NK-92 (cell line): ENCODE measurements around the gene YIF1A.
"Not testable (repeated sequence)": the region's sequence is repeated elsewhere in the genome, so short reads cannot be mapped to it uniquely, and the experiment has no call there.

Experiments used
- DNase-seq: peaks from one replicate; lab custom pipeline; 2025; ENCODE audit not compliant: unreplicated experiment; lab: John Stamatoyannopoulos, UW

Gene YIF1A

DNA sequence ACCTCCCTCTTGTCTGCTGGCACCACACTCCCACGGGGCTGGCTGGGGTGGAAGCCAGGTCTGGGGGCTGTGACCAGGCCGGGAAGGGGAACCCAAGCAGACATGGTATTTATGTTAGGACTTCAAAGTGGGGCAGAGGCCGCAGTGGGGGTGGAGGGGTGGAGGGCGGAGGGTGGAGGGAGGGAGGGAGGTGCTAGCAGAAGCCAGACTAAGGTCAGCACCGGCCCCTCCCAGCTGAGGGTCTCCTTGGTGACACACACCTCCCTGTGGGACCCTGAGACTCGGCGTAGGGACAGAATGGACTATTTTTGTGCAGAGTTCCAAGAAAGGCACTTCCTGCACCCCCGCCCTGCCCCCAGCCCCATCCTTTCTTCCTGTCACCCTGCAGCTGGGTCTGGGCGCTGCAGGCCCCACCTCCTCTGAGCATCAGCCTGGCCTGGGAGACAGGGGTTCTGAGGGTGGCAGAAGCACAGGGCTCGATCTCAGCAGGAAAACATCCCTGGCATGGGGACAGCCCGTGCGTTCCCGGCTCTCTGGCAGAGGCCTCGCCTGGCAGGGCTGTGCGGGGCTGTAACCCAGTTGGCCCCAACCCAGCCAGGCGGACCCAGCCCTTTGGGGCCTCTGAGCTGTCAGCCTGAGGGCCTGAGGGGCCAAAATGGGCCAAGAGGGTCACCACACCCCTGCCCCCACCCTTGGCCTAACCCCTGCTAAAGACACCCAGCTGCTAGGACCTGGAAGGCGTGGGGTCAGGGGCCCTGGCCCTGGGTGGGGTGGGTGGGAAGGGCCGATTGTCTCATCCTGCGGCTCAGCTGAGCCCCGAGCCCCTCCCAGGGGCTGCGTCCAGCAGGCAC lies 37.5 kb upstream of the YIF1A start:
- no peak for DNase-seq

DNA sequence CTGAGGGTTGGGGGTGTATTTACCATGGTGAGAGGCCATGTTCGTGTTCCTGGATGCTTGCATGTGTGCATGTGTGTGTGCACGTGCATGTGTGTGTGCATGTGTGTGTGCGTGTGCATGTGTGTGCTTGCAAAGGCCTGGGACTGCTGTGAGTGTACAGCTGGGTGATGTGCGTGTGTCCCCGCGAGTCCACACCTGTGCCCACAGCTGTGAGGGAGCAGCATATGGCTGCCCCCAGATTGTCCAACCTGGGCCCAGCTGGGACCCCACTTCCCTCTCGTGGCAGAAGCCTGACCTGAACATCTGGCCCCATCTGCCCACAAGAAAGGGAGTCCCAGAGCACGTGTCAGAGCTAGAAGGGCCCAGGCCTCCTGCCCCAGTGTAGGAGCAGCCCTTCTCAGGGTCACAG lies 36.3 kb upstream of the YIF1A start:
- DNase-seq = no peak

DNA sequence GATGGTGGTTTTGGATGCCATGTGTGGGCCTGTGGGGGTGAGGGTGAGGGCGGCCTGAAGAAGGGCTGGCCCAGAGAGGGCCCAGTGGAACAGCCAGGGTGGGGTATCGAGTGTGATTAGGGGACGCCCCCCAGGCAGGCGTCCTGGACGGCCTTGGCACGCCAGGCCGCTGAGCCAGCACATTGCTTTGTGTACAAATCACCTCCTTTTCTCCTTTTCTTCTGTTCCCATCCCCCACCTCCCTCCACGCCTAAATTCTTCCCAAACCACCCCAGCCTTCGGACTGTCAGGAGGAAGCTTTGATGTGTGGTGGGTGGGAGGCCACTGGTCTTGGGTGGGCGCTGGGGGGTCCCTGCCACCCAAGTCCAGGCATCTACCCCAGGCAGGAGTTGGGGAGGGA lies 35.7 kb upstream of the YIF1A start:
- no peak for DNase-seq

DNA sequence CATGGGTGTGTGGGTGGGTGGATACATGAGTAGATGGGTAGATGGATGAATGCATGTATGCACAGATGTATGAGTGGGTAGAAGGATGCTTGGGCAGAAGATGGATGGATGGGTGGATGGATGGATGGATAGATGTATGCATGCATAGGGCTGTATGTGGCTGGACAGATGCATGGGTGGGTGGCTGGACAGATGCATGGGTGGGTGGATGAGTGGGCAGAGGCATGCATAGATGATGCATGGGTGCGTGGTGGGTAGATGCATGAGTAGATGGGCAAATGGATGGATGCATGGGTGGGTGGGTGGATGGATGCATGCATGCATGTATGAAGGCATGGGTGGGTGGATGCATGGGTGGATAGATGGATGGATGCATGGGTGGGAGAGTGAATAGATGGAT lies 34.7 kb upstream of the YIF1A start:
- DNase-seq = no peak

DNA sequence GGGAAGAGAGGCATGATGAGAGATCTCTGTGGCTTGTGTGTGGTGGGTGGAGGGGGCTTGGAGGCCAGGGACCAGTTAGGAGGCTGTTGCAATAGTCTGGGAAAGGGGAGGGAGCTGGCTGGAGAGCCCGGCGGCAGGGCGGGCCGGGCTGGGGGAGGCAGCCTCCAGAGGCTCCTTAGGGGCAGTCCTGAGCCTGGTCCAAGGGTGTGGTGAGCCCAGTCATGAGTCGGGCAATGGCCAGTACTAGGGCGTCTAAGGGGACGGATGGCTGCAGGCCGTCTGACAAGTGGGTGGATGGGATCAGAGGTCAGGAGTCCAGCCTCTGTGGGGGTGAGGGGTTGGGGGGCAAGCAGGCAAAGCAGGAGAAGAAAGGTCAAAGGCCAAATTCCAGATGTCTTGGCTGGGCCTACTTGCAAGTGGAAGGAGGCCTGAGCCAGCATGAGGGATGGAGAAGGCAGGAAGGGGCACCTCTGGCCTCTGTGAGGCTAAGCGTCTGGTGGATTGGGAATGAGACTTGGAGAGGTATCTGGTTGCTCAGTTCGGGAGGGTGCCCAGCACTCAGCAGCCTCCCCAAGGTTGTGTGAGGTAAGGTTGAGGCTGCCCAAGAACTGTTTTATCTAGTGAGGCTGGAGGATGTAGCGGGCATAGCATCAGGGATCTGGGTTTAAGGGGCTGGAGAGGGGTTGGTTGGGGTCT lies 33.9 kb upstream of the YIF1A start:
- DNase-seq = no peak

DNA sequence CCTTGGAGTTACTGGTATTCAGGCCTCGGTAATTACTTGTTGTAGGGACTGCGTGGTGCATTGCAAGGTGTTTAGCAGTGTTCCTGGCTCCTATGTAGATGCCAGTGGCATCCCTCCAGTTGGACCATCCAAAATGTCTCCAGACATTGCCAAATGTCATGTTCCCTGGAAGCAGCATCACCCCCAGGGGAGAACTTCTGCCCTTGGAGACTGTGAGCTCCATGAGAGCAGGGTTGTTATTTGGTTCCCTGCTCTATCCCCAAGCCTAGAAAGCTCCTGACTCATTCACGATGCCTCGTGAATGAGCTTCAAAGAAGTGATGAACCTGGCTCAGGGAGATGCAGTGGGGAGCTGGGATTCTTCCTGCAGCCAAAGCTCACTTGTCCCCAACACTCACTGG lies 32.7 kb upstream of the YIF1A start:
- no peak for DNase-seq

DNA sequence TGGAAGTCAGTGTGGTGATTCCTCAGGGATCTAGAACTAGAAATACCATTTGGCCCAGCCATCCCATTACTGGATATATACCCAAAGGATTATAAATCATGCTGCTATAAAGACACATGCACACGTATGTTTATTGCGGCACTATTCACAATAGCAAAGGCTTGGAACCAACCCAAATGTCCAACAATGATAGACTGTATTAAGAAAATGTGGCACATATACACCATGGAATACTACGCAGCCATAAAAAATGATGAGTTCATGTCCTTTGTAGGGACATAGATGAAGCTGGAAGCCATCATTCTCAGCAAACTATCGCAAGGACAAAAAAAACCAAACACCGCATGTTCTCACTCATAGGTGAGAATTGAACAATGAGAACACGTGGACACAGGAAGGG lies 31.8 kb upstream of the YIF1A start:
- not testable (repeated sequence) for DNase-seq

DNA sequence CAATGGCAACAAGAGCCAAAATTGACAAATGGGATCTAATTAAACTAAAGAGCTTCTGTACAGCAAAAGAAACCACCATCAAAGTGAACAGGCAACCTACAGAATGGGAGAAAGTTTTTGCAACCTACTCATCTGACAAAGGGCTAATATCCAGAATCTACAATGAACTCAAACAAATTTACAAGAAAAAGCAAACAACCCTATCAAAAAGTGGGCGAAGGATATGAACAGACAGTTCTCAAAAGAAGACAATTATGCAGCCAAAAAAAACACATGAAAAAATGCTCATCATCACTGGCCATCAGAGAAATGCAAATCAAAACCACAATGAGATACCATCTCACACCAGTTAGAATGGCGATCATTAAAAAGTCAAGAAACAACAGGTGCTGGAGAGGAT lies 31.3 kb upstream of the YIF1A start:
- not testable (repeated sequence) for DNase-seq

DNA sequence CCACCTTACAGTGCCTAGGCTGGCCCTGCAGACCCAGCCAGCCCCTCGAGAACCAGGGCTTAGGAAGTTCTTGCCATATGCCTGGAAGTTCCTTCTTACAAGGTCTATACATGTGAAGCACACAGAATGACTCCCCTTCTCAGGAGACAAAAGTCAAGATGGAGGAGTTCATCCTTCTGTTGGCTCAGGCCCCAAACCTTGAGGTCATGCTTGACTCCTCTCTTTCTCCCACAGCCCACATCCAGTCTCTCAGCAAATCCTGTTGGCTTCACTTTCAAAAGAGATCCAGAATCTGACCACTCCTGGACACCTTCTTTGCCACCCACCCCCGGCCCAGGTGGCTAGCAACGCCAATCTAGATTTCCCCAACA lies 29.6 kb upstream of the YIF1A start:
- DNase-seq = no peak

DNA sequence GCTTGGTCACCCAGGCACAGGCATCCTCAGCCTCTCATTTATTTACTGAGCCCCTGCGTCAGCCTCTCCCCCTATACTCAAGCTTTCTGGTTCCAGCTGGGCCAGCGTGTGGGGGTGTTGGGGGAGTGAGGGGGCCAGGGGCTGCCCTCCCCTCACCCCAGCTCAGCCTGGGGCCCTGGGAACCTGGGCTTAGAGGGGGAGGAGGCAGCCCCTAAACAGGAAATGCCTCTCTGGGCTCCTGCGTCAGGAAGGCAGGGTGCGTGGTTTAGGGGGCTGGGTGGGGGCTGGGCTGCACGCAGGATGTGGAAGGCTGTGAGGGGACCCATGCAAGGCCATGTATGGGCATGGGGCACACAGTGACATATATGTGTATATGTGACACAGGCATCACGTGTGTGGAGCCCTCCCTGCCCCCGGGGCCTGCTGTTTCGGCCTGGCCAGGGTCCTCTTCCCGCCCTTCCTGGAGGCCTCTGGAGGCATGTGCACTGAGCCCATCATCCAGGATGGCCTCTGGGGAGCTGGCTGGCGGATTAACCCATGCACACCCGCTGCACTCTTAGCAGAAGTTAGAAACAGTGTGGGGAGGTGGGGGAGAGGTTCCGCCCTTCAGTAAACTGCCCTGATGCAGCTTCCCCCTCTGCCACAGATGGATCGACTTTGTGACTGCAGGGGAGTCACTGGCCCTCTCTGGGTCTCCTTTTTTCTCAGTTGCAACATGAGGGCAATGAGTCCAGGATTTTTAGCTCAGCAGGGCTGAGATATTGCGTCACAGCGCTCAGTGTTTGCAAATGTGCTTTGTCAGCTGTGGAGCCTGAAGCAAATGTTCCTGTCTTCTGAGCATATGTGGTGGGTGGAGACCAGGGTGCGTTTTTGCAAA lies 29.0 kb upstream of the YIF1A start:
- DNase-seq = peak; percentile 60

DNA sequence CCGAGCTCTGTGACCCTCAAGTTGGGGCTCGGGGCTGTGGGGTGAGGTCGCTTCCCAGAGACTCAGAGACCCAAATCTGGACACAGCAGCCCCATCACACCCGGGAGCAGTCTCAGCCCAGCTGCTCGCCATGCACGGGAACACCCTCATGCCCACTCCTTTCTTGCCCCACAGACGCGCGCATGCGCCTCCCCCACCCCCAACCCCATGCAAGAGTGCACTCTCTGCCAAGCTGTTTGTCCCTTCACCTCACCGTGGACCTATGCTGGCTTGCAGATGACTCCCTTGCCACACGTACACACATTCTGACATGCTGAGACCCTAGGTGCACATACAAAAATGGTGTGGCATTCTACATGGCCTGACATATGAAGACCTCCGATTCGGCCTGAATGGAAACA lies 28.4 kb upstream of the YIF1A start:
- DNase-seq = no peak

DNA sequence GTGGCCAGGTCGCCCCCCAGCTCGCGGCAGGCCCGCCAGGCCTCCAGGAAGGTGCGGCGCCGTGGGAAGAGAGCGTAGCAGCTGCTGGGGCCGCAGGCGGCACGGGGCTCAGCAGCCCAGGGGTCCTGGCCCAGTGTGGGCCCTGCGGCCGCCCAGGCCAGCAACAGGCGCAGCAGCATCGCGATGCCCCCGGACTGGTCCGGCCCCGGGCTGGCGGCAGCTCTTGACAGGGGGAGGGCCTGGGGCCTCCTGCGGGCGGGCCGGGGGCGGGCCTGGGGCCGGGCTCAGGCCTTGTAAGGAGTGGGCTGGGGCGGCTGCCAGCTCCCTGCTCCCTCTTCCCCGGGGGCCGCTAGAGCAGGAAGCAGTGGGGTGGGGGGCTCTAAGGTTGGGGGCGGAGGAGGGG lies 27.9 kb upstream of the YIF1A start, which contains the start of gene CD248:
TSS of gene CD248 (minus strand) at position 196 of the 403 bp plus-strand sequence. CDS start at position 179, 17 bp downstream.
- no peak for DNase-seq

DNA sequence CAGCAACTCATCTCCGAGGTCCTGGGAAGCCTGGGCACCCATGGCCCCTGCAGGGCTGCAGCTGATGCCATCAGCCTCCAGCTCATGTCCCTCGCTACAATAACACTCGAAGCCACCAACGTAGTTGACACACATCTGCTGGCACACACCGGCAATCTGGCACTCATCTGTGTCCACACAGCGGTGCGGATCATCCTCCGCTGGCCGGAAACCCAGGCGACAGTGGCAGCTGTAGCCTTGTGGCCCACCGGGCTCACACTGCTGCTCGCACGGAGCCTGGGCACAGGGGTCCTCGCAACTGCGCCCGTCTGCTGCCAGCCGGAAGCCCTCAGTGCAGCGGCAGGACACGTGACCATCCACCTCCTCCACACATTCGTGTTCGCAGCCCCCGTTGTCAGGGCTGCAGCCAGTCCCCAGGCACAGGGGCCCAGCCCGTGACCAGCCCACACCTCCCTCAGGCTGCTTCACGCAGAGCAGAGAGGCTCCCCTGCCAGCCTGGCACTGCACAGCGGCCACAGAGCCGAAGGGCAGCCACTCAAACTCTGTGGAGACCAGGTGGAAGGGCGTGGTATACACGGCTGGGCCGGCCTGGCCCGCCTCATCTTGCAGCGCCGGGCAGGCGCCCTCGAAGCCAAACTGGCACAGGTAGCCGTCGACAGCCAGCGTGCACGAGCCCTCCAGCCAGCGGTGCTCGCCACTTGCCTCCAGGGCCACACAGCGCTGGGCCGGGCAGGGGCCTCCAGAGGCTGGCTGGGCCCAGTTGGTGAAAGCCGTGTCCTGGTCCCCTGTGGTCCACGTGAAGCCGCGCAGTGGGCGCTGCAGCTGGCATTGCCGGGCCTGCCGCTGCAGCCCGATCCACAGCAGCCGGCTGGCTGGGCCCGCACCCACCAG lies 27.2 kb upstream of the YIF1A start:
- no peak for DNase-seq

DNA sequence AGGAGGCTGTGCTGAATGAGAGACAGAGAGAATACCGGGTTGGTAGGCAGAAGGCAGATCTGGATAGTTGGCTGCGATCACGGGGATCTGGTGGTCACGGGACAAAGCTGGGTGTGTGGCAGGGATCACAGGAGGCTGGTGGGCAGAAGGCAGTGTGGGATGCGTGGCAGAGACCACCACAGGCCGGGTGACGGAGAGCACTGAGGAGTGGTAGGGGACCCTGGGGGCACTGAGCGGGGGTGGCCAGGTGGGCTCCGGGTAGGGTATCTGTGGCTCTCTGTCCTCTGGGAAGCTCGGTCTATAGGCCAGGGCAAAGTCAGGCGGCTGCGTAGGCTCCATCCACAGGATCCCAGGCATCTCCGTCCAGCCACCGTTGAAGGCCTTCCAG lies 26.5 kb upstream of the YIF1A start:
- DNase-seq = no peak

DNA sequence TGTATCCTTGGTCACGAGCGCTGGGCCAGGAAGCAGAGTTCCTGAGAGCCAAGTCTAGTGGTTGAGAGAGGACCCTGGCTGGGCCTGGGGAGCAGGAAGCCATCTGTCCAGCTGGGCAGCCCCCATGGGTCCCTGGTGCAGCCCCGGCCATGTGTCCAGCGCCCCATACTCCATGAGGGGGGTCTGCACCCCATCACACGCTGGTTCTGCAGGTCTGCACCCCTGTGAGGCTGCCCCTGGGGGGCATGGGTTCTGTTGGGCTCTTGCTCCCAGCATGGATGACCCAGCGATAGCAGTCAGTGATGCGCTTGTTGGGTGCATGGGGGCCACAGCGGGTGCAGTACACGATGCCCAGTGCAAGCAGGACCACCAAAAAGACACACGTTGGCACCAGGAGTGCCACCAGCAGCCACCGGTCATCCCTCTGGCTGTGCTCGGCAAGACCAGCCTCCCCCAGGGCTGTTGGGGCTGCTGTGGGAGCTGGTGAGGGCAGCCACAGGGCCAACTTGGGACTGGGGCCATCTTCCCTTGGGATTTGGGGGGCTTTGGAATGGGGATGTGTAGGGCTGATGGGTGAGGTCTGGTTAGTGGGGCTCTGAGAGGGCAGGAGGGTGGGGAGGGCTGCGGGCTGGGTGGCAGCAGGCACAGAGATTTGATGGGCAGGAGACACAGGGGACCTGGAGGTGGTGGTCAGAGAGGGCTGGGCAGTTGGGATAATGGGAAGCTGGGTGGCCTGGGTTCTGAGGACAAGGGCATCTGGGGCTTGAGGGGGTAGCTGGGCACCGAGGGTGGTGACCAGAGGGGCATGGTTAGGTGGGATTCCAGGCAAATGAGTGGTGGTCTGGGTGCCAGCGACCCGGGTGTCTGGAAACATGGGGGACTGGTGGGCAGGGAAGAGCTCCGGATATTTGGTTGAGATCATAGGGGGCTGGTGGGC lies 25.9 kb upstream of the YIF1A start:
- DNase-seq = no peak

DNA sequence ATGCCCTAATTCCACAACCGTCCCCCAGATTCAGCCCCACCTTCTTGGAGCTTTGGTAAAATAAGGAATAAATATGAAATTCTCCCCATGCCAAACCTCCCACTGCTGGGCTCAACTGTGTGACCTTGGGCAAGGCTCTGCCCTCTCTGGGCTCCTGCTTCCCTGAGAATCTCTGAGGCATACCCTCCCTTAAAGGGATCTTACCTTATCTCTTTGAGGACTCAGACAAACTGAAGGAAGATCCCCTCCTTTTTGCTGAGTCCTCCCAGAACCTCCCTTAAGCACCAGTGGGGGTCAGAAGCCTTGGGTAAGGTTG lies 25.2 kb upstream of the YIF1A start:
- DNase-seq = no peak

DNA sequence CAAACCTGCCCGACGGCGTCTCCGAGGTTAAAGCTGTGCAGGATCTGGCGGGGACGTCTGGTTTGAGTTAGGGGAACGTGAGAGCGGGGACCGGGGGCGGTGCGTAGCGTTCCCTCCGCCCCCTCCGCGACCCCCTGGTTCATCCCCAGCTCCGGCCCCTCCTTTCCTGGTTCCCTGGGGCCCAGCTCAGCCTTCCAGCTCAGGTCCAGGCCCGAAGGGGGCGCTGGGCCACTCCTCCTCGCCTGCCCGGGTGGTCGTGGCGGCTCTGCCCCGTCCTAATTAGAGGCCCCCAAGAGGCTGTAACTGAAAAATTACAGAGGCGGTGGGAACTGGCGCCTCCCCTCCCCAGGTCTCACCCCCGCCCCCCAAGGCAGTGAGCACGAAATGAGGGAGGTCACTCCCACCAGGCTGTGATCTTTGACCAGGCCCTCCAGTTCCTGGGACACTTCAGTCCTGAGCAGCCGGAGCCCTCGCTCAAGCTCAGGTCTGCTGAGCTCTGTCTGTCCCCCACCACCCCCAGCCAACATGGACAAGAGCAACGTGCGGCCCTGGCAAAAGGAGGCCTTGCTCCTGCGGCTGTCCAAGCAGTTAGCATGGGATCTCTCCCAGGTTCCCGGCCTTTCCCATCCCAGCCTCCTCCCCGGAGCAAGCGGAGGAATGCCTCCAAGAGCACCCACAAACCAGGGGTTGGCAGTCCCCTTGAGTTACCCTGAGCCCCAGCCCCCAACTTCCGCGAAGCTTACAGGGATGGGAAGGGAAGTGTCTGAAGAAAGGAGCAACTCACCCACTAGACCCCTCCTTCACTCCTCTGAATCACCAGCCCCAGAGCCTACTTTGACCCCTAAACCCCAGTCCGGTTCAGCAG lies 24.6 kb upstream of the YIF1A start:
- DNase-seq = no peak

DNA sequence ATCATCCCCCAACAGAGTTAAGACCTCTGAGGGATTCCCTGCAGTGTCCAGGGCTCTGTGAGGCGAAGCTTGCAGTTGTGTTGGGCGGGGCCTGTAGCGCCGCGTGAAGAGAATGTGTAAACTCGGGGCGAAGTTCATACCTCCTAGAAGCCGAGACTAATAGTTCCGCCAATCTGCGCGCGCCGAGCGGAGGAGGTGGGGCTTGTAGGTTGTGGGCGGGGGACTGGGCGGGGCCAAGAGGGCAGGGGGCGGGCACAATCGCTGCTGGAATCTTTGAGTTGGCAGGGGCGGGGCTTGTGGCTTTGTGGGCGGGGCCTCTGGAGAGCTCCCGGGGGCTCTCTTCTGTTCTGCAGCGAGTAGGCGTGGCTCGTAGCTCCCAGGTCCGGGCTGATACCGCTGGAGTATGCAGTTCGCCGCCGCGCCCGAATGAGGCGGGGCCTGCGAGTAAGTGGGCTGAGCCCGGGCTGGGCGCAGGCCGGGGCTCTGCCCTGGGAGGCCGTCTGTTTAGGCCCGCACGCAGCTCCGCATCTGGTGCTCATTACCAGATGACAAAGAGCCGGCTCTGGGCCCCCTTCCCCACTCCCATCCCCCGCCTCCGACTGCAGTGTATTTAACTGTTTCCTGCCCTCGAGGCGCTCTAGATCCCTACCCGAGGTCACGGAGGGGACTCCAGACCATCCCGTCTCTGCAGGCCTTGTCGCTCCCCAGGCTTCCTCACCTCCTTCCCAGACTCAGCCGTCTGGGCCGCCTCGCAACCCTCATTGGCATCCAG lies 23.8 kb upstream of the YIF1A start:
- DNase-seq = peak; percentile 89
